OCI-LY7 (cell line): ENCODE data around the gene CTCF. TPM values are rescaled to one million over a fixed set of nuclear protein-coding genes. Genes with fewer than 3 reads are reported as not detected.

Experiments used
- BruUV-seq: library from RNA; stranded (reverse); fragments of 400-500 nt; replicated peaks from 2 replicates; lab custom pipeline; 2021; lab: Mats Ljungman, UMichigan
- CTCF ChIA-PET: fragments of 300-600 bp; sonication (Branson Sonifier 250); formaldehyde crosslinking; loops from one replicate; lab custom pipeline; 2022; ENCODE audit warnings: antibody characterized with exemption; ENCODE audit not compliant: unreplicated experiment; lab: Charles Lee
- POLR2A ChIA-PET: fragments of 300-600 bp; sonication (Branson Sonifier 250); formaldehyde crosslinking; loops from one replicate; lab custom pipeline; 2022; ENCODE audit warnings: antibody characterized with exemption; lab: Charles Lee
- DNase-seq: peaks from one replicate; pipeline ENCODE4 v3.0.0-alpha.2; 2015; ENCODE audit warnings: low spot score
- H2AFZ ChIP-seq: fragments of 200-600 bp; sonication (generic), shearing (Covaris generic); 2 replicates; pipeline ENCODE4 v1.6.1; 2014; ENCODE audit warnings: mild to moderate bottlenecking, antibody characterized with exemption, low read length, moderate library complexity
- H3K27ac ChIP-seq: fragments of 200-600 bp; sonication (generic); 2 replicates; pipeline ENCODE4 v1.5.1; 2014; ENCODE audit warnings: mixed run types, low read depth, mild to moderate bottlenecking, moderate library complexity, low read length, inconsistent platforms; ENCODE audit not compliant: poor library complexity, severe bottlenecking
- H3K36me3 ChIP-seq: fragments of 200-600 bp; sonication (generic); 2 replicates; pipeline ENCODE4 v1.6.1; 2014; ENCODE audit warnings: mild to moderate bottlenecking, antibody characterized with exemption, low read length, moderate library complexity, mixed read lengths; ENCODE audit not compliant: insufficient read depth
- H3K4me1 ChIP-seq: fragments of 200-600 bp; sonication (generic); 2 replicates; pipeline ENCODE4 v1.5.1; 2014; ENCODE audit warnings: mild to moderate bottlenecking, low read length; ENCODE audit not compliant: insufficient read depth, poor library complexity, severe bottlenecking
- H3K4me2 ChIP-seq: fragments of 200-600 bp; sonication (generic); 2 replicates; pipeline ENCODE4 v1.6.1; 2014; ENCODE audit warnings: mild to moderate bottlenecking, low read length
- H3K4me3 ChIP-seq: fragments of 200-600 bp; sonication (generic); 2 replicates; pipeline ENCODE4 v1.5.1; 2014; ENCODE audit warnings: mild to moderate bottlenecking, low read depth, low read length; ENCODE audit not compliant: poor library complexity, severe bottlenecking
- H3K79me2 ChIP-seq: fragments of 200-600 bp; sonication (generic); 2 replicates; pipeline ENCODE4 v1.6.1; 2016; ENCODE audit warnings: low read depth, mild to moderate bottlenecking, low read length, moderate library complexity, mixed read lengths; ENCODE audit not compliant: insufficient read depth
- H3K9me2 ChIP-seq: fragments of 200-600 bp; sonication (generic); 2 replicates; pipeline ENCODE4 v1.6.1; 2016; ENCODE audit warnings: mild to moderate bottlenecking, low read length, mixed read lengths; ENCODE audit not compliant: insufficient read depth
- H3K9me3 ChIP-seq: fragments of 200-600 bp; sonication (generic); 2 replicates; pipeline ENCODE4 v1.6.1; 2014; ENCODE audit warnings: mild to moderate bottlenecking, mixed run types, low read length, mixed read lengths
- H4K20me1 ChIP-seq: fragments of 200-600 bp; sonication (generic); 2 replicates; pipeline ENCODE4 v1.6.1; 2014; ENCODE audit warnings: mild to moderate bottlenecking, antibody characterized with exemption, low read length, moderate library complexity, mixed read lengths; ENCODE audit not compliant: insufficient read depth
- CTCF ChIP-seq: fragments of 200-600 bp; sonication (generic); conservative IDR thresholded peaks from 2 replicates; pipeline ENCODE4 v1.5.1; 2014; ENCODE audit warnings: mild to moderate bottlenecking, antibody characterized with exemption, low read length, moderate library complexity, mixed read lengths
- EZH2phosphoT487 ChIP-seq: fragments of 200-600 bp; sonication (generic); IDR thresholded peaks from 2 replicates; pipeline ENCODE4 v1.6.1; 2018; ENCODE audit warnings: low read depth, borderline replicate concordance, mild to moderate bottlenecking, mixed run types, antibody characterized with exemption, low read length, moderate library complexity, mixed read lengths
- intact Hi-C: fragments of 100-400 bp; cut with micrococcal nuclease; formaldehyde crosslinking; loops from one replicate; pipeline ENCODE4 v1.10.0; 2022; ENCODE audit not compliant: unreplicated experiment
- total RNA-seq, 2 experiments: library from RNA; depleted of rRNA in 1 of 2; stranded (reverse); fragments of >200 nt in 1 of 2; shearing (Covaris generic) in 1 of 2; gene quantifications; 2 replicates each; pipeline ENCODE4 v1.2.3, GENCODE V29; 2014 to 2022

The CTCF gene
- total RNA-seq, 2 experiments from 2014 or later: 70.6 to 83.5 TPM

- Histone ChIP-seq H3K4me2 (no peak overlapping the region), H2AFZ (no peak overlapping the region), H3K36me3 (peaks cover 81% of the 10 kb centered on the region), H3K9me3 (no peaks in the 10 kb centered on the region), H3K79me2 (no peaks in the 10 kb centered on the region), H3K4me1 (no peaks in the 10 kb centered on the region), H4K20me1 (no peaks in the 10 kb centered on the region), H3K9me2 (no peaks in the 10 kb centered on the region), H3K4me3 (no peak overlapping the region), H3K27ac (no peak overlapping the region)
- intact Hi-C loops: no loop called here
- TF ChIP-seq EZH2phosphoT487 (no peak), CTCF (no peak)
- DNase-seq: no peak
- ChIA-PET CTCF (no interaction called here), POLR2A (no interaction called here)
- BruUV-seq: no TSS peak
These were observed 75.3 kb downstream of the CTCF start for GRCh38 chr16:67637625-67638024.

- H3K27ac ChIP-seq: no peak overlapping the region
- no peak overlapping the region for H2AFZ ChIP-seq
- no peaks in the 10 kb centered on the region for H3K9me3 ChIP-seq
- H3K36me3 ChIP-seq: peaks cover 48% of the 10 kb centered on the region
- no peaks in the 10 kb centered on the region for H3K9me2 ChIP-seq
- no peak overlapping the region for H3K4me3 ChIP-seq
- no peaks in the 10 kb centered on the region for H4K20me1 ChIP-seq
- CTCF ChIA-PET: interaction anchor here (0.9 to 1.3 kb wide), 2 partner anchors 95 kb away, joined by 4 read pairs; no protein-coding TSS in a partner anchor
- DNase-seq: no peak
- peaks cover 25% of the 10 kb centered on the region for H3K4me1 ChIP-seq
- H3K79me2 ChIP-seq: peaks cover 14% of the 10 kb centered on the region; the same call in 1 of the 2 replicates
- POLR2A ChIA-PET: interaction anchor here (0.5 to 4.6 kb wide), 5 partner anchors 10 to 125 kb away, joined by 3 to 57 read pairs (median 5); no protein-coding TSS in a partner anchor
- TF ChIP-seq EZH2phosphoT487: no peak
- TF ChIP-seq CTCF: no peak
- no peak overlapping the region for H3K4me2 ChIP-seq
- intact Hi-C loops: no loop called here
- no TSS peak for BruUV-seq
These were observed 79.7 kb downstream of the CTCF start for GRCh38 chr16:67641779-67642708.
